Vagina (tissue), 2 donors: Measurements from ENCODE around the gene PKD2L2.

Source experiments
- POLR2A ChIP-seq, 2 donors: fragments of 450-650 bp; IDR thresholded peaks; one replicate each; pipeline ENCODE4 v1.6.1; 2017; ENCODE audit warnings: antibody characterized with exemption in 2 of 2, mild to moderate bottlenecking in 2 of 2, moderate library complexity in 2 of 2
- TF ChIP-seq, protein P1 (sequence below), 3 experiments: fragments of 450-650 bp in 2 of 3; fragments of 200-600 bp in 1 of 3; sonication (generic) in 1 of 3; IDR thresholded peaks; one replicate each; pipeline ENCODE4 v1.5.1; 2017 to 2019; ENCODE audit warnings: antibody characterized with exemption in 3 of 3, mild to moderate bottlenecking in 2 of 3, moderate library complexity in 2 of 3

DNA sequence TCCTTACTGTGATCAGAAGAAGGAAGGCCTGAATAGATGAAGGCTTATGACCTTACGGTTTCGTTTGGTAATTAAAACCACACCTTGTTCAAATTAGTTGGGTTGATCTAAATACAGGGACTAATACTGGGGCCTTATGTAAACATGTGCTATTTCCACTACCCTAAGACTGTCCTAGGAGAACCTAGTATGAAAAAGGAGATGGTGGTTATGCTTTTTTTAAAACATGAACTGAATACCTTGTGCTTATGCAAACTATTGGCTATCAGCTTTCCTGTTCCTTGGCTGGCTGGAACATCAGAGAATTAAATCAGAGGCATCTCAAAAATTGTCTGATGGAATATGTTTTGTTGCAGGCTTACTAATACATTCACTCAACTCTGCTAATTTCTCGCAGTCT is 17.7 kb upstream of the PKD2L2 start:
- TF ChIP-seq, protein P1, sequence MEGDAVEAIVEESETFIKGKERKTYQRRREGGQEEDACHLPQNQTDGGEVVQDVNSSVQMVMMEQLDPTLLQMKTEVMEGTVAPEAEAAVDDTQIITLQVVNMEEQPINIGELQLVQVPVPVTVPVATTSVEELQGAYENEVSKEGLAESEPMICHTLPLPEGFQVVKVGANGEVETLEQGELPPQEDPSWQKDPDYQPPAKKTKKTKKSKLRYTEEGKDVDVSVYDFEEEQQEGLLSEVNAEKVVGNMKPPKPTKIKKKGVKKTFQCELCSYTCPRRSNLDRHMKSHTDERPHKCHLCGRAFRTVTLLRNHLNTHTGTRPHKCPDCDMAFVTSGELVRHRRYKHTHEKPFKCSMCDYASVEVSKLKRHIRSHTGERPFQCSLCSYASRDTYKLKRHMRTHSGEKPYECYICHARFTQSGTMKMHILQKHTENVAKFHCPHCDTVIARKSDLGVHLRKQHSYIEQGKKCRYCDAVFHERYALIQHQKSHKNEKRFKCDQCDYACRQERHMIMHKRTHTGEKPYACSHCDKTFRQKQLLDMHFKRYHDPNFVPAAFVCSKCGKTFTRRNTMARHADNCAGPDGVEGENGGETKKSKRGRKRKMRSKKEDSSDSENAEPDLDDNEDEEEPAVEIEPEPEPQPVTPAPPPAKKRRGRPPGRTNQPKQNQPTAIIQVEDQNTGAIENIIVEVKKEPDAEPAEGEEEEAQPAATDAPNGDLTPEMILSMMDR (IDR thresholded peaks at IDR 0.05), result no peak
- no peak for TF ChIP-seq POLR2A (IDR thresholded peaks at IDR 0.05)
